Inflammatory macrophage treated with lipopolysaccharide for 1 hour (primary cell): ENCODE results near the gene SGIP1.
A peak's percentile ranks its signal among the peaks of the same experiment; 100 is the strongest.
"Not testable (repeated sequence)": the region's sequence is repeated elsewhere in the genome, so short reads cannot be mapped to it uniquely, and the experiment has no call there.

Experiments used
- DNase-seq, 2 donors: peaks; one replicate each; pipeline ENCODE4 v3.0.0-alpha.2; 2020 to 2022

The SGIP1 gene

GRCh38 chr1:66686406-66686805 is 152.5 kb downstream of the SGIP1 start:
- DNase-seq: no peak

- DNase-seq: no peak
Measured at GRCh38 chr1:66687358-66687757, 153.4 kb downstream of the SGIP1 start.

- DNase-seq: no peak
Measured at GRCh38 chr1:66690666-66691381, 156.9 kb downstream of the SGIP1 start.

GRCh38 chr1:66692681-66693080 is 158.7 kb downstream of the SGIP1 start:
- DNase-seq: no peak

- no peak for DNase-seq
Measured at GRCh38 chr1:66693856-66694255, 159.9 kb downstream of the SGIP1 start.

GRCh38 chr1:66695116-66695515 is 161.2 kb downstream of the SGIP1 start:
- peak; percentile 11 to 21 for DNase-seq

- no peak for DNase-seq
Measured at GRCh38 chr1:66696771-66697170, 162.8 kb downstream of the SGIP1 start.

GRCh38 chr1:66699213-66699612 is 165.3 kb downstream of the SGIP1 start:
- no peak for DNase-seq

- DNase-seq: no peak
Measured at GRCh38 chr1:66704177-66704875, 170.4 kb downstream of the SGIP1 start.

- no peak for DNase-seq
Measured at GRCh38 chr1:66705110-66705509, 171.2 kb downstream of the SGIP1 start.

GRCh38 chr1:66711420-66711819 is 177.5 kb downstream of the SGIP1 start:
- DNase-seq: no peak

- DNase-seq: no peak
Measured at GRCh38 chr1:66712839-66713238, 178.9 kb downstream of the SGIP1 start.

- peak in 1 of 2 donors; percentile 17 for DNase-seq
Measured at GRCh38 chr1:66723985-66724384, 190.0 kb downstream of the SGIP1 start.

- peak; percentile 83 to 94 for DNase-seq
Measured at GRCh38 chr1:66725885-66726665, 192.1 kb downstream of the SGIP1 start.

GRCh38 chr1:66728021-66728420 is 194.1 kb downstream of the SGIP1 start:
- no peak for DNase-seq

- DNase-seq: not testable (repeated sequence)
Measured at GRCh38 chr1:66728716-66729115, 194.8 kb downstream of the SGIP1 start.

GRCh38 chr1:66729119-66729518 is 195.2 kb downstream of the SGIP1 start:
- no peak for DNase-seq

GRCh38 chr1:66729523-66729922 is 195.6 kb downstream of the SGIP1 start:
- DNase-seq: no peak

- no peak for DNase-seq
Measured at GRCh38 chr1:66730462-66730861, 196.5 kb downstream of the SGIP1 start.

GRCh38 chr1:66731170-66731865 is 197.4 kb downstream of the SGIP1 start:
- DNase-seq: no peak

- DNase-seq: peak; percentile 75 to 80
Measured at GRCh38 chr1:66732407-66733166, 198.6 kb downstream of the SGIP1 start.

- DNase-seq: no peak
Measured at GRCh38 chr1:66733348-66734017, 199.5 kb downstream of the SGIP1 start.
